NOMO-1 treated with dmso at 0.1 percent for 144 hours (cell line): ENCODE data around the gene TIAM2.

ENCODE experiments used
- DNase-seq: peaks from one replicate; lab custom pipeline; 2025; ENCODE audit not compliant: unreplicated experiment; lab: John Stamatoyannopoulos, UW

TIAM2 gene

DNA sequence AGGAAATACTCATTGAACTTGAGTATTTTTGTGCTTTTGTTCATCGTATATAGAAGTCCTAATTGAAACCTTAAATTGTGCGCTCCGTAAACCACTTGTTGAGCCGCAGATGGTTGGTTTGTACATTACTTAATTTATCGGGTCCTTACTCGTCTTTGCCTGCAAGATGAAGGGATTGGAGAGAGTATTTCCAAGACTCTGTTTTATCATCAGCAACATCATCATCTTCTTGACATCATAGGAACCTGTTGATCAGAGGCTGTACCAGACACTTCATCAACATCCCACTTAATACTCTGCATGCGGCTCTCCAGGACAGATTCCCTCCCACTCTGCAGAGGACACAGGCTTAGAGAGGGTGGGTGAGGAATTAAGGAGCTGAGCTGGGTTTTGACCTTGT lies 28.6 kb downstream of the TIAM2 start:
- no peak for DNase-seq

DNA sequence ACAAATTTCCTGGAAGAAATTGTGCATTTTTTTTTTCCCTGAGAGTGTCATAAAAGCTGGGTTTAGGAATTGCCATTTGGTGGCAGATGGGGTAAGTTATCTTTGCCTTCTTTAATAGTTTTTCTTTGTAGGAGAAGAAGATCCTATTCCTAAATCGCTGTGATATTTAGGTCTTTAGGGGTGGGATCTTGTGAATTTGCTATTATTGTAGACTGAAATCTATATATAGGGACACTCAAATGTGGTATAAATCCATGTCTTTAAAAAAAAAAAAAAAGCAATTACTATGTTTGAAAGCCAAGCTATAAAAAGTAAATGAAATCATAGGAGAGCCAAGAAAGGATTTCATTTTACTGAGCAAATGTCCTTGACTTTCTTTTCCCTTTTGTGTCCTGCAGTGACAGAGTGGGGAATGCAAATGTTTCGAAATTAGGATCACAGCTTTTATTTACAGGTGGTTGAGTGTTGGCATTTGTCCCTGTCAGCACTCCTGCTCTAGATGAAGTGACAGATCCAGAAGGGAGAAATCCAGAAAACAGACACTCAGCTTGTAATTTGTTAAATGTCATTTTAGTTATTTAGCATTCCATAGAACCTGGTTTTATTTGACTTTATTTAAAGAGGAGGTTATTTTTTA lies 29.4 kb downstream of the TIAM2 start:
- no peak for DNase-seq

DNA sequence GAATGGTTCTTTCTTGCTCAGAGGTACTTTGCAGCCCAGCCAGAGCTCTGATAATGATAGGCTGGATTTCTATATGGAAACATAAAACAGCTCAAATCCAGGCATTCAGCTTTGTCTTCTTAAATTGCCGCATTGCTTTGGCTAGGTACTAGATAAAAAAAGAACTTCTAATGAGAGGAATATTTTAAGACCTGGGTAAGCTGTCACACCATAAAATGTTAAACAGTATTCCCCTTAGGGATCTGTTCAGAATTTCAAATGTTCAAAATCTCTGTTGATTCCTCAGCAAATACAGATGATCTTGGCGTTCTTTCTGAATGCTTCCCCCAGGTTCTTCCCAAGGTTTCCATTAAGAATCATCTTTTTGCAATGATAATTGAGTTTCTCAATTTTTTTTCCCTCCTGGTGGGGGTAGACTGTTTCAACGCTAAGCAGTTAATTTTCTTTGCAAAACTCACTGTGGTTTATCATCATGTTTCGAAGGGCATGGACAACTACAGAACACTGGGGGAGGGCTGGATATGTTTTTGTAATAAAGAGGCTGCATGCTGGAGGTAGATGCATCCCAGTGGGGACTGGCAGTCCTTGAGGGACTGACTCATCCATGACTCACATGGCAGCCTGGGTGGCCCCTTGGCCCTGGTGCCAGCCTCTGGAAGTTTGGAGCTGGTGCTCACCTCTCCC lies 31.0 kb downstream of the TIAM2 start:
- no peak for DNase-seq

DNA sequence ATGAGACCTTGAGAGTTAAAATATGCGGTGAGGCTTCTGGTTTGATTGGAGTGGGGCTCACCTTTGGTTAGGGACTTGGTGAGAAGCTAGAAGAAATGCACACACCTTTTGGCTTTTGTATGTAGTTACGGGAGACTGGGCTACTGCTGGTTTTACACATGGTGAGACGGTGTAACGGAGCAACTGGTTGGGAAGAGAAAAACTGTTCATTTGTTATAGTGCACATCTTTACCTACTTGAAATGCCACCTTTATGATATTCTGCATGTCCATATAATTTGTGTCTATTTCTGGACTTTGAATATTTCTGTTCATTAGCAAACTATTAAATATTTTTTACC lies 31.6 kb downstream of the TIAM2 start:
- no peak for DNase-seq

DNA sequence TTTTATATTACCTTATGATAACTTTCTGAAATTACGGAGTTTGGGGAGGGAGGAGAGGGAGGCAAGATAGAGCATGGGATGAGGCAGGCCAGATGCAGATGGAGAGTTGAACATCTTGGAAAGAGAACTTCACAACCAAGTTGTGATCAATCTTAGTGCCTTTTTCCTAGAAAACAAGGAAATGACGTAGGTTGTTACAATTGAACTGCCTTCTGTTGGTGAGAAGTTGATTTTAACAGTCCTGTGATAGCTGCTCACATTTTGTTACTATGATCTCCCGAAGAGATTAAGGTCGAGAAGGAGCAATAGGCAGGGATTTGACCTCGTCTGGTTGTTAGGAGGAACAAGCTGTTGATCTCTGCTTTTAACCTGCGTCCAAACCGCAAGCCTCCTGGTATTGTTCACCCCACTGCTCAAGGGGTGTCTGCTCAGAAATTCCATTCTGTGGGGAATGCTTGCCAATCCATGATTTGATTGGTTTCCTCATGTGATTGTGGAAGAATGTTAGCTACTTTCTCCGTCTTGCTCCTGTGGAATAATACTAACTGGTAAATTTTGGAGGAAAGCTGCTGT lies 35.1 kb downstream of the TIAM2 start:
- DNase-seq = no peak

DNA sequence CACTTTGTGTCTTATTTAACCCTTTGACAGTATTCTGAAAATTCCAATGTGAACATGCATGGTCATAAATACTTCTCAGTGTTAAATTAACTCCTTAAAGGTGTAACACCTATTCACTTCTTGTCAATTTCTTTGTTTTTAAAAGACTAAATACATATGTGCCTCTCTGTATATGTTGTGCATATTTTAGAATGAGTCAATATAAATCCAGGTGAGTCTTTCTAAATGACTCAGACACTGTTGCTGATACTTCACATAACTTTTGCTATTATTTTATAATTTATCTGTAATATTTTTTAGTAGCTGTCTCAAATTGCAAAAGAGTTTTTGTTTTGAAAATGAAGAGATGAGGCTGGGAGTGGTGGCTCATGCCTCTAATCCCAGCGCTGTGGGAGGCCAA lies 36.0 kb downstream of the TIAM2 start:
- no peak for DNase-seq

DNA sequence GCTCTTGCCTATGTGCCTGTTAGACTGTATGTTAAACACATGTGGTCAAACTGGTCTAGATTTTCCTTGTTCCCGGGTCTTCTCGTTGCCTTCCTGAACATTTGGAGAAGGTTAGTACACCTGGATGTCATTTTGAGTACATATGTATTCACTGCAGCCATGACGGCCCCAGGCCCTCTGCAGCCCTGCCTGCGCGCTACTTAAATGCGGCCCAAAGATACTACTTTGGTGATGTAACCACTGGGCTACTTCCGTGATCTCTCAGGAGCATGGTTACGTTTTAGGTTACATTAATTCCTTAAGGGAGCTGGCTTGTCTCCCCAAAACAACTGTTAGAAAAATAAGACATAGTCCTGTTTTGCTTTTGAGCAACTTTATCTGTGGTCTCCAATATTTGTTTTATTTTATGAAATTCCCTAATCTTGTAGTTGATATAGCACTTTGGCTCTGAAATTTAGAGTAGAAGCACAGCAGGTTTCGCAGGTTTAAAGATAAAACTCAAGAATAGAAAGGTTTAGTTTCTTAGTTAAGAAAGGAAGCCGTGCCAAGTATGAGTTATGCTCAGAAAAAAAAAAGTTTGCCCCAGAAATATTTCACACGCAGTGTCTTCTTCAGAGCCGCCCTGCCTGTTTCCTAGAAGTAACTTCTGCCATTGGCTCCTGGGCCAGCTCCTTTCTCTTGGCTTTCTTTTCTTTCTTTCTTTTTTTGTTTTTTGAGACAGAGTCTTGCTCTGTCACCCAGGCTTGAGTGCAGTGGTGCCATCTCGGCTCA lies 38.1 kb downstream of the TIAM2 start:
- no peak for DNase-seq

DNA sequence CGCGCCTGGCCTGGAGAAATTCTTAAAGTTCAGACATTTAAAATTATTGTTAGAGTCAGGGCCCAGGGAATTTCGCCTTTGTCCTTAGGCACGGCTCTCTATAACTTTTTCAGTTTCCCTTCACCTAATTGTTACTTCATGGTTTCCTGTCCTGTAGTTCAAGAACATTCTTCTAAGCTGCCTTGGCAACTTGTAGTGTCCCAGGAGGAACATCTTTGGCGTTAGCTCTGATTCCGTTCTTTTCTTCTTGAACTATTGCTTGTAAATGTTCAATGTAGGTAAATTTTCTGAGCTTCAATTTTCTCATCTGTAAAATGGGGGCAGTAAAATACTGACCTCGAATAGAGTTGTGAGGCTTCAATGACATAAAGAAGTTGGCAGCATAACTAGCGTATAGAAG lies 41.8 kb downstream of the TIAM2 start:
- no peak for DNase-seq

DNA sequence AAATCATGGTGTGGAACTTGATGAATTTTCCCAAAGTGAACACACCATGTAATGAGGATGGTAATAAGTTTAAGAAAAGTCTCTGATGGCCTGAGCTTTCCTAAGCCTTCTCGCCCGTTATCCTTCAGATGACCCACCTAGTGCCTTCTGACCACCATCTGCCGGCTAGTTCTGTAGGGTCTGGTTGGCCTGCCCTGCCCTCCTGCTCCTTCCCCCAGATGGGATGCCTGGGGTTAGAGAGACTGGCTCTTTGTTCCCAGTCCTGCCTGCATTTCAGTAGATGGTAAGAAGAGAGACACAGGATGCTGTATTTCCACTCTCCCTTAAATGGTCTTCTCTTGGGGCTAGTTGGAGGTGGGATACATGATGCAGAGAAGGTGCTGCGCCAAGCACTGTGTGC lies 43.0 kb downstream of the TIAM2 start:
- no peak for DNase-seq

DNA sequence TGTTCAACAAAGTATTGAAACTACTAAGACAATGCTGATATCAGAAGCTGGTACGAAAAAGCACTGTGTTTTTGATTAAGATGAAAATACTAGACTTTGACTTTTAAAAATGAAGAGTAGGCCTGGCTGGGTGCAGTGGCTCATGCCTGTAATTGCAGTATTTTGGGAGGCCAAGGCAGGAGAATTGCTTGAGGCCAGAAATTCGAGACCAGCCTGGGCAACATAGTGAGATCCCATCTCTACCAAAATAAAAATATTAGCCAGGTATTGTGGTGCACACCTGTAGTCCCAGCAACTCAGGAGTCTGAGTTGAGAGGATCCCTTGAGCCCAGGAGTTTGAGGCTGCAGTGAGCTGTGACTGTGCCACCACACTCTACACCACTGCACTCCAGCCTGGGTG lies 43.4 kb downstream of the TIAM2 start:
- no peak for DNase-seq

DNA sequence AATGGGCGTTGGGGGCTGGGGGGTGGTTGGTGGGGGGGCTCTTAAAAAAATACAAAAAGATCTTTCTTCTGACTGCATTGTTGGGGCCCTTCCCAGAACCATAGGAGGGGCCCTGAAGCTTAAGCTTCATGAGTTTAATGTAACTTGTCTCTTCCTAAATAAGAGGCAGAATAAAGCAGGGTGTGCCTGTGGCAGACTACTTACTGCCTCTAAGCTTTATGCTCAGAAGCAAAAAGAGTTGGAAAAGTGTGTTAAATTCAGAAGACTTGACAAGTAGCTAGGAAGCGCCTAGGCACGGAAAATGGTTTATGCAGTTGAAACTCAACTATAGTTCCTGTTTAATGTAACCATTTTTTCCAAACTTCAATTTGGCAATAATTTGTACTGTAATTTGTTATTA lies 44.5 kb downstream of the TIAM2 start:
- DNase-seq = no peak

DNA sequence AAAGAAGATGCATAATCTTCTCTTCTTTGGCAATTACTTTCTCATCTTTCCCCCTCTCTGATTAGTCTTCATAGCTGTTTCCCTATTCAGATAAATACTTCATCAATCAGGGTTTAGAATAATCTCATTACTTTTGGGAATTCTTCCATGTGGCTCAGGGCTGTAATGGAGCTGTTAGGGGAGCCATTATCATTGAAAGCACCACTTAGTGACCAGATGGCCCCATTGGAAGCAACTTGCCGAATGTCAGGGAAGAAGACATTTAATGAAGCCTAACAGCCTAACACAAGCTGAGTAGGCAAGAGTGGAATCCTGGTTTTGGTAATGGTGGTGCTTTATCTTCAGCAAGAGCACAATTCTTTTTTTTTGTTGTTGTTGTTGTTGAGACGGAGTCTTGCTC lies 45.0 kb downstream of the TIAM2 start:
- no peak for DNase-seq

DNA sequence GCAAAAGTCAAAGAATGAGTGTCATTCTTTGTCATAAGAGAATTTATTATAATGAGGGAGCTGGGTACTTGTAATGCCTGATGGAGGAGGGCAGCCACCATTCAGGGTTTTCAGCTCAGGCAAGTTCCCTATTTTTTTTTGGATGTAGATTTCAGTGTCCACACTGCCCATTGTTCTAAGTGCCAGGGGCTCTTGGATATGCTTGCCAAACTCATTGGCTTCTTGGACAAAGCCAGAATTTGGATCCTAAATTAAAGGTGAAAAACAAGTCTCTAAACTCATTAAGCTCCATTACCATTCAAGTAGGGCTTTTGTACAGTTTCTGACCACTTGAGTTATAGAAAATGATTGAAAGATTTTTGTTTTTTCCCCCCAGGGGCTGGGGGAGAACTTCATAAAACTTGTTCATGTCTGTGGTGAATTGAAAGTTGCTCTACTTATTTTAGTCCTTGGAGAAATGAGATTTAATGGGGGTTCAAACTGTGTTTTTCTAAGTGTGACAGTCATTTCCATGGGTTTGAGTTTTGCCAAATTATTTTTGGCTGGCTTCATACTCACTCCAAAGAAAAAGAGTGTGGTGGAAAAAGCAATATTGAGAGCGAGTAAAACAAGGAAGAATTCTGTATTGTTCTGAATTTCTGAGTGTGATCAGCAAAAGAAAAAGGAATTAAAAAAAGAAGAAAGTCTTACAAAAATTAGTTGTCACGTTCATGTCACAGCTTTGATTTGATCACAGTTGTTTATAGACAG lies 46.0 kb downstream of the TIAM2 start:
- DNase-seq = no peak

DNA sequence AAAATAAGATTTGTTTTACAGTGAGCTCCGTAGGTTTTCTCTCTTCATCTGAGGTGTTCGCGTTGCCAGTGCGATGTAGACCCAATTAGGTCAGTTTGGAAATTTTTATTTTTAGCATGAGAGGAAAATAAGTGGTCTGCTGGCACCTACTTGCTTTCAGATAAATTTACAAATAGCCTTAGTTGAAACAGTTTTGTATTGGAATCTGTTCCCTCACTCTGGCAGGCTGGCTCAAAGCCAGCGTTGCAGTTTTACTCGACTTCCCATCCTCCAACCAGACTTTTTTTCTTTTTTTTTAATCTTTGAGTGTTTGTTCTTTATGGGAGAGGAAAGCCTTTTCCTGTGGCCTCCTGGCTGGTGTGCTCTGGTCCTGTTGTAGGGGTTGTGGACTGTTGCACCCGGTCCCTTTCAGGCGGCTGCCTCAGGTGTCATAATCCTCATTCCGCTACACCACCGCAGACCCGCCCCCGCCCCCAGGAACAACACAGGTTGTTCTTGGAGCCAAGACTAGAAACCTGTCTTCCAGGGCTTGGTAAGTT lies 46.7 kb downstream of the TIAM2 start:
- no peak for DNase-seq

DNA sequence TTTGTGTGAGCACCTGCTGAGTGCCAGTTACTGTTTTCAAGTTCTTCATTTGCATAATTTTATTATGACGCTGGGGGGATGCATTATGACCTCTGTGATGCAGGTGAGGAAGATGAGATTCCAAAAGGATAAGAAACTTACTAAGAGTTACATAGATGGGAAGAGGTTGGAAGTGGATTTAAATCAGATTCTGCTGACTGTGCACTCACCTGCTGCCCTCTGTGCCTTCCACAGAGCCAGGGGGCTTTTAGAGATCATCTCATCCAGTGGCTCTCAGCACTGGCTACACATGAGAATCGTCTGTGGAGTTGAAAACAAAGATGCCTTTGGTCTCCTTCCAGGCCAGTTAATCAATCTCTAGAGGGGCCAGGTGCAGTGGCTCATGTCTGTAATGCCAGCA lies 47.9 kb downstream of the TIAM2 start:
- no peak for DNase-seq

DNA sequence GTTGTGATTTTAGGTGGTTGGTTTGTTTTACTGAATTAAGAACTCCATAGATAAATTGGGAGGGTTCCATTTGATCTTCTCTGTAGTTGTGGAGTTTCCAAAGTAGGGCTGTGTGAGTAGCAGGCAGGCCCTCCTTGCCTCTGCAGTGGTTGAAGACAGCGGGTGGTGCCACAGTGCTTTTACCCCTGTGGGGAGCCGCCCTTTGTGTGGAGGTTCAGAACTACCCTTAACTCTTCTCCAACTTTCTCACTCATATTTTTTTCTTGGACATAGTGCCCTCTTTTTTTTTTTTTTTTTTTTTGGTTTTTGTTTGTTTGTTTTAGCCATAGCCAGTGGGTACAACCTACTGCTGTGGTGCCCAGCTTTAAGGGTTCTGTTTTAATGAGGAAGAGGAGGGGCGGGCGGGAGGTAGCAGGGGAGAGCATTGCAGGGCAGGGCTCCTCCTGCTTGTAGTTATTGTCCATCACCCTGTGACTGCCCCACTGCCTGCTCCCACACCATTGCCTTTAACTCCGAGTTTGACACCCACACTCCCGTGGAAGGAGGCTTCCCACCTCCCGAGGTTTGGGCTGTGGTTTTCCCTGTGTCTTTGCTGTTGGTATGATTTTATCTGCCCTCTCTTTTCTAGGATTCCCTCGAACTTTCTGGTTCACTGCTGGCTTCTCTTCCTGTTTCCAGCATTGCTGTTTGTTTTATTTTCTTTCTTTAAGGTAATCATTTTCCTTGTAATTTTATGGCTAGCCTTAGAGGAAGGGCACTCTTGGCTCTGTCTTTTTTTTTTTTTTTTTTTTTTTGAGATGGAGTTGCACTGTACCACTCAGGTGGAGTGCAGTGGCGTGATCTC lies 50.7 kb downstream of the TIAM2 start:
- no peak for DNase-seq

DNA sequence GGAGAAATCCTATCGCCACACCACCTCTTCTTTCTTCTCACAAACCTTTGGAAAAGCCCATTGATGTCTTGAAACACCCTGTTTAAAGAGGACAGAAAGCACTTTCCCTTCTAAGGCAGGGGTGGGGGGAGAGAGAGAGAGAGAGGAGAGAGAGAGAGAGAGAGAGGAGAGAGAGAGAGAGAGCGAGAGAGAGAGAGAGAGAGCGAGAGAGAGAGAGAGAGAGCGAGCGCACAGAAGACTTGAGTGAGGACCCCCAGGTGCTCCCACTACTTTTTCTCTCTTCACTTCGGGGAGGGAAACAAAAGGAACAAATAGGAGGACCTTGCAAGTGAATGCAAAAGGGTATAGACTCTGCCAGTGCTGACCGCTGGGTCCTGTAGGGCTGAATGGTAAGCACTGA lies 52.4 kb downstream of the TIAM2 start:
- DNase-seq = no peak

DNA sequence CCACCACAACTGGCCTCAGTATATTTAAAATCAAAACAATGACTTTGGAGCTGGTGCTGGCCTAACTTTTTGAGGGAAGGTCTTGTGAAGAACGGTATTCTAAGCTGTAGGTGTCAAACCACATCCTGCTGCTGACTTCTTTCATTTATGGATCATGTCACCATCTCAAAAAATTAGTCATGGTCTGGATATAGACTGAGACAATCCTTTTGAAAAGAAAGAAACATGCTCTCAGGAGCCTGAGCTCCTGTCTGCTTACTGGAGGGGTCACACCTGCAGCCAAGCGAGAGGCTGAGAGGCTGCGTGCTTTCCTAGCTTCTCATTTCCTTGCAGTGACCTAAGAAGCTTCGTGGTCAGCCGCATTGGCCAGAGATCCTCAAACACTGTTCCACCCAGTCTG lies 55.2 kb downstream of the TIAM2 start:
- DNase-seq = no peak

DNA sequence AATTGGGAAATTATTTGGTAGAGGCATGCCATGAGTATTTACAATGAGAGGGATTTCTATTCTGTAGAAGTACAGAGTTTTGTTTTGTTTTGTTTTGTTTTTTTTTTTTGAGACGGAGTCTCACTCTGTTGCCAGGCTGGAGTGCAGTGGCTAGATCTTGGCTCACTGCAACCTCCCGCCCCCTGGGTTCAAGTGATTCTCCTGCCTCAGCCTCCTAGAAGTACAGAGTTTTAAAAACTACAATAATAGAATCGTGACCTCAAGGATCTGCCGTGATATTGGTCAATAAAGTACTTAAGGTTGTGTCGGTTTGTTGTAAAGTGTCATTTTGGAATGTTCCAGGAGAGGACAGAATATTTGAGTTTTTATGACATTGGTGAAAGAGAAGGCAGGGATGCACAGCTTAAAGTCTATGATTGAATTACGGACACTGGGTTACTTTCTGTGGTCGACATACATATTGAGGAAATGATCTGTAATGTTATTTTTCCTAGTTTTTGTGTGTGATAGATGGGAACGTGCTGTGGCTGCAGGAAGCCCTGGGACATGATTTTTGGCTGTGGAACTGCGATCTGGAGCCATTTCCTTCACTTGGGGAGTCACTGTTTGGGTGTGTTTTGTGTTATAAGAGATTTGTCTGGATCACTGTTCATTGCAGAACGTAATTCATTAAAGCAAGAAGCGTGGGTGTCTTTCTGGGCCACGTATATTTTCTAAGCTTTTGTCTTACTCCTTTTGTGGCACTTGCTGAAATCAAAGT lies 59.6 kb downstream of the TIAM2 start:
- DNase-seq = no peak

DNA sequence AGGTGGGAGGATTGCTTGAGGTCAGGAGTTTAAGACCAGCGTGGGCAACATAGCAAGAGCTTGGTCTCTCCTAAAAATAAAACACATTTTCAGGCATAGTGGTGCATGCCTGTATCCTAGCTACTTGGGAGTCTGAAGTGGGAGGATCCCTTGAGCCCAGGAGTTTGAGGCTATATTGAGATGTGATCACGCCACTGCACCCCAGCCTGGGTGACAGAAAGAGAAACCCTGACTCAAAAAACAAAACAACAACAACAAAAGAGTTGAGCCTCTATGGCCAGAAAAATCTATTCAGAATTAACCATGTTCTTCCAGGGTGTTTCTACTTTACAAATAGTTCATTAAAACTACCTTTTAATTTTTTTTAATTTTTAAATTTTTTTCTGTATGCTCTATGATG lies 60.6 kb downstream of the TIAM2 start:
- DNase-seq = no peak
